Measurements from ENCODE around the gene FANCD2OS. TPM values are rescaled to one million over a fixed set of nuclear protein-coding genes. Genes with fewer than 3 reads are reported as not detected.

The FANCD2OS gene
- total RNA-seq, 1 experiment from 2014 or later = not detected

GRCh38 chr3:10085738-10086137 lies 22.3 kb downstream of the FANCD2OS start:
- no peak overlapping the region for H4K91ac ChIP-seq (ENCODE audit: insufficient read length, low read depth, low read length)
- no peaks in the 10 kb centered on the region for H3K79me2 ChIP-seq (ENCODE audit: insufficient read depth, low read length)
- no peak overlapping the region for H3K27ac Mint-ChIP-seq
- no peak for TF ChIP-seq CTCF (conservative IDR thresholded peaks at IDR 0.05)
- H2BK12ac ChIP-seq (ENCODE audit: insufficient read length, low read depth, low read length) = no peak overlapping the region
- no peak overlapping the region for H3K4me3 Mint-ChIP-seq
- no peaks in the 10 kb centered on the region for H4K20me1 ChIP-seq (ENCODE audit: control insufficient read depth, insufficient read depth, insufficient read length)
- H3K18ac ChIP-seq (ENCODE audit: insufficient read length, low read depth, low read length) = no peak overlapping the region
- H3T11ph ChIP-seq (ENCODE audit: low read length) = no peak overlapping the region
- no peaks in the 10 kb centered on the region for H3K27me3 ChIP-seq (ENCODE audit: insufficient read depth, low read length)
- H3K27me3 Mint-ChIP-seq (ENCODE audit: low read depth) = no peaks in the 10 kb centered on the region
- no peak overlapping the region for H3K27ac ChIP-seq (ENCODE audit: insufficient read length, low read depth, low read length)
- H4K5ac ChIP-seq (ENCODE audit: insufficient read length, low read depth, low read length) = no peak overlapping the region
- no peaks in the 10 kb centered on the region for H3K79me1 ChIP-seq (ENCODE audit: insufficient read depth, low read depth, low read length, poor library complexity, severe bottlenecking)
- H3K36me3 Mint-ChIP-seq (ENCODE audit: insufficient read depth in 1 of 3, low read depth in 3 of 3) = peaks cover 20 to 78% (median 77%) of the 10 kb centered on the region in 3 experiments; a peak in 6 of 7 replicates
- DNase-seq = no peak
- no peak overlapping the region for H2BK15ac ChIP-seq (ENCODE audit: low read depth, low read length)
- no peak overlapping the region for H3K4ac ChIP-seq (ENCODE audit: low read depth, low read length)
- no peak overlapping the region for H2BK120ac ChIP-seq (ENCODE audit: low read depth, low read length, poor library complexity, severe bottlenecking)
- no peak overlapping the region for H3K23ac ChIP-seq (ENCODE audit: insufficient read length, low read depth, low read length)
- H2BK20ac ChIP-seq (ENCODE audit: low read depth, low read length, poor library complexity, severe bottlenecking) = no peak overlapping the region
- H3K14ac ChIP-seq (ENCODE audit: insufficient read depth, low read length) = no peak overlapping the region
- no peak overlapping the region for H3K56ac ChIP-seq (ENCODE audit: insufficient read length, low read depth, low read length)
- H3K4me1 ChIP-seq (ENCODE audit: insufficient read depth, low read length) = no peaks in the 10 kb centered on the region
- no peaks in the 10 kb centered on the region for H3K4me1 Mint-ChIP-seq
- no peak overlapping the region for H2AFZ ChIP-seq (ENCODE audit: low read length)
- no peaks in the 10 kb centered on the region for H3K23me2 ChIP-seq (ENCODE audit: insufficient read length, low read depth, low read length, poor library complexity, severe bottlenecking)
- no peak overlapping the region for H3K4me2 ChIP-seq (ENCODE audit: insufficient read depth, insufficient read length, low read length)
- no peak overlapping the region for H2BK5ac ChIP-seq (ENCODE audit: insufficient read length, low read length)
- H3K9me3 ChIP-seq (ENCODE audit: control insufficient read depth, low read depth, low read length) = no peaks in the 10 kb centered on the region
- H3K9me3 Mint-ChIP-seq = no peaks in the 10 kb centered on the region
- no CpG with 5 or more reads among the region's 1 CpG for WGBS (ENCODE audit: extremely low coverage, insufficient read length, low lambda C conversion rate)
- no peak overlapping the region for H2AK5ac ChIP-seq (ENCODE audit: insufficient read length, low read length)
- H3K9ac ChIP-seq (ENCODE audit: extremely low read depth, insufficient read length, low read length) = no peak overlapping the region
- no peak overlapping the region for H4K8ac ChIP-seq (replicated peaks; ENCODE audit: insufficient read length, low read depth, low read length)

All from H9 (cell line).